ENCODE measurements around the gene MESP1.

The MESP1 gene

GRCh38 chr15:89758283-89758682 is 7.2 kb upstream of the MESP1 start:
- DNase-seq (ENCODE audit: low spot score), result no peak

GRCh38 chr15:89756897-89757296 is 5.8 kb upstream of the MESP1 start:
- no peak for DNase-seq (ENCODE audit: low spot score)

- DNase-seq (ENCODE audit: low spot score), result no peak
Observed at GRCh38 chr15:89755701-89756100, 4.7 kb upstream of the MESP1 start.

GRCh38 chr15:89754361-89755154 is 3.5 kb upstream of the MESP1 start:
- DNase-seq (ENCODE audit: low spot score), result no peak

DNA sequence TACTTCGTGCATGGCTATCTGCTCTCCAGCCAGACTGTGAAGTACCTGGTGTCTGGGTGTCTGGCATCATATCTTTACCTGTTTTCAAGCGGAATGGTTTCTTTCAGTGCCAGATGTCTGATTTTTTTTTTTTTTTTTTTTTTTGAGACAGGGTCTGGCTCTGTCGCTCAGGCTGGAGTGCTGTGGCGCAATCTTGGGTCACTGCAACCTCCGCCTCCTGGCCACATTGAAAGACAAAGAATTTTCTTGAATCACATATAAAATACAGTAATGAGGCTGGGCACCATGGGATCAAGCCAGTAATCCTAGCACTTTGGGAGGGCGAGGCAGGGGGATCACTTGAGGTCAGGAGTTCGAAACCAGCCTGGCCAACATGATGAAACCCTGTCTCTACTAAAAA is 2.8 kb upstream of the MESP1 start:
- no peak for DNase-seq (ENCODE audit: low spot score)

DNA sequence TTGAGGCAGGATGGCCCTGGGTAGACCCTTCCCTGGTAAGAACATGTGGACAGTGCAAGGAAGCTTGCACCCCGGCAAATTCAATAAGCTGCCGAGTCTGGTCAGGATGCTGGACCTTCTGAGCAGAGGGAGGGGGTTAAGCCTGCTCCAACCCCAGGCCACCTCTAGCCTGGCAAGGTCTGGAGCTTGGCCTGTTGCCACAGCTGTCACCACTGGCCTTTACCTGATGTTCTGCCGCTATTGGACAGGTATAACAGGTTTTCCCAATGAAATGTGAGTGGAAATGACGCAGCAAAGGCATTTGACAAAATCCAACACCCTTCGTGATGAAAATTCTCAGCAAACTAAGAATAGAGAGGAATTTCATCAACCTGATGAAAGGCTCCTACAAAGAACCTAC is 699 bp upstream of the MESP1 start:
- no peak for DNase-seq (ENCODE audit: low spot score)

- DNase-seq (ENCODE audit: low spot score), result no peak
Observed at GRCh38 chr15:89749951-89750559, 994 bp downstream of the MESP1 start.

DNA sequence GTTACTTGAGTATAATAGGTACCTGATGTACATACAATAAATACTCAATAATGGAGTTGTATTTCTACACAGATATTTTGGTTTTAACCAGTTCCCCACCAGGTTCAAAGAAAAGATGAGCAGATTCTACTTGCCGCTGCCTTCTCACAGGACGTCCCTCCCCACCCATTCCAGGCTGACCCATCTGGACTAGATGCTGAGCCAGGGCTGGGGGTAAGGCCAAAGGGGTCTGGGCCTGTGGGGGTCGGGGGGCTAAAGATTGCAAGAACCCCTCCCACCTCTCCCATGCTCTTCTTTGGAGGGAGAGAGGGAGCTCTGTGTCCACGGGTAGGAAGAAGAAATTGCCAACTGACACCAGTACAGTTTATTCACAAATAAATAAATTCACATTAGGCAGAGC is 1.5 kb downstream of the MESP1 start:
- DNase-seq (ENCODE audit: low spot score), result no peak

- no peak for DNase-seq (ENCODE audit: low spot score)
Observed at GRCh38 chr15:89749054-89749453, 2.0 kb downstream of the MESP1 start.

DNA sequence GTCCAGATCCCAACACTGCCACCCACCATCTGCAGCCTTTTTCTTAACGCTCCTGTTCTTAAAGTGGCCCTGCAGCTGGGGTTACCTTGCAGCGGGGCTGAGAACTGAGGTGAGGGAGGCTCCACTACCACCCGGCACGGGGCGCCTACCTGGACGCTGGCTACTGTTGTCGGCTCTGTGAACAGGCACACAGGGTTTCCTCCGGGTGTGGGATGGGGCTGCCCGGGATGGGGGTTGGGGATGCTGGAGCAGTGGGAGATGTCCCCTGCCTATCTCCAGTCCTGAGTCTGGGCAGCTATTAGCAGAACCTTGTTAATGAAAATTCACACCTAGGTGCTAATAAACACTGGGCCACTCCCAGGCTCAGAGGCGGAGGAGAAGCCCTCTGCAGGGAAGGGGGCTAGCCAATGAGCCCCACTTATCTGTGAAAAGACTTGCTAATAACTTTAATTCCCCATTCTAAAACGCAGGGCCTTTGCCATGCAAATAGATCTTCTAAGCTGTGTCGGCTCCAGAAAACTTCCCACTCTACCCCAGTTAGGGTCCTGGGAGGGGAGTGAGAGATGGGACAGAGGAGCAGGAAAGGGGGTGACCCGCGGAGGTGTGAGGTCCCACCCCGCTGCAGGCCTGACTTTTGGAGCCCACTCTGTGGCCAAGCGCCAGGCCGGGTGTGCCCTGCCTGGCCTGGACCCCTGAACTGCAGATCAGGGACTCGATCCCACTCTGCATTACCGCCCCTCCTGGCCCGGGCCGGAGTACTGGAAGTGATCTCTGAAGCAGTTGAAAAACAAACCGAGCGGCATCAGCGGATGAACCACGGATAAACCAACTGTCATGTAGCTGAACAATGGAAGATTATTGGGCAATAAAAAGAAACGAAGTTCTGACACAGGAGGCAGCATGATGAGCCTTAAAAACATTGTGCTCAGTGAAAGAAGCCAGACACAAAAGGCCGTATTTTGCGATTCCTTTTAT is 3.1 kb downstream of the MESP1 start:
- no peak for DNase-seq (ENCODE audit: low spot score)

DNA sequence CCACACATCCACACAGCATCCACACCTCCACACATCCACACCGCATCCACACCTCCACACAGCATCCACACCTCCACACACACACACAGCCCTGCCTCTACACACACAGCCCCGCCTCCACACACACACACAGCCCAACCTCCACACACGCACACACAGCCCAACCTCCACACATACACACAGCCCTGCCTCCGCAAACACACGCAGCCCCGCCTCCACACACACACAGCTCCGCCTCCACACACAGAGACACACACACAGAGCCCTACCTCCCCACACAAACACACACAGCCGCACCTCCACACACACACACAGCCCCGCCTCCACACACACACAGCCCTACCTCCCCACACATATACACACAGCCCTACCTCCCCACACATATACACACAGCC is 4.7 kb downstream of the MESP1 start:
- no peak for DNase-seq (ENCODE audit: low spot score)

GRCh38 chr15:89745768-89746167 is 5.3 kb downstream of the MESP1 start:
- DNase-seq (ENCODE audit: low spot score), result no peak

DNA sequence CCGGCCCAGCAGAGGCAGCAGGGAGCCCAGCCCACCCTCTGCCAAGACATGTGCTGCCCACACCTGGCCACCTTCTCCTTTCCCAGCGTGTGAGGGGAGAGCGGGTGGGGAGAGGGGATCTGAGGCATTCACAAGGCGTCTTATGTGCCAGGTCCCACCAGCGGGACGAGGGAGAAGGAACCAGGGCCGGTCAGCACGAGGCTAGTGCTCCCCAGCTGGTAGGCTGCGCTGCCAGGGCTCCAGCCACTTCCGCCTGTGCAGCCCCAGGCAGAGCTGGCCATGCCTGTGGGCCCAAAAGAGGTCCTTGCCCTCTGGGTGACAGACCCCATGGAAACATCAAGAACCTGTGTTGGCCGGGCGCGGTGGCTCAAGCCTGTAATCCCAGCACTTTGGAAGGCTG is 5.9 kb downstream of the MESP1 start:
- DNase-seq (ENCODE audit: low spot score), result no peak

GRCh38 chr15:89743594-89743993 is 7.5 kb downstream of the MESP1 start:
- DNase-seq (ENCODE audit: low spot score), result no peak

DNA sequence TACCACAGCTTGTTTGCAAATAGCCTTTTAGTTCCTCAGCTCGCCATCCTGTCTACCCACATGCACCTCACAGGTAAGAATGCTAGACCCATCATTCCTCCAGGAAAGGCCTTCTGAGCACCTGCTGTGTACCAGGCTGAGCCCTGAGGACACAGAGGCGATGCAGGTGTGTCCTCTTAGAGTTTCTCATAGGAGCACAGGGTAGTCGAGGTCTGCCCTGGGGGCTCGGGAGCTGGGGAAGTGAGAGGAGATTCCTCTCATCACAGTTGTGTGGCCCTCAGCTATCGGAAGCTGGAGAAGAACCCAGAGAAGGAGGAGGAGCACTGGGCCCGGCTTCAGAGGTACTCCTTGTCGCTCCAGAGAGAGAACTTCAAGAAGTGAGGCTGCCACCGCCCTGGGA is 8.0 kb downstream of the MESP1 start:
- no peak for DNase-seq (ENCODE audit: low spot score)

DNA sequence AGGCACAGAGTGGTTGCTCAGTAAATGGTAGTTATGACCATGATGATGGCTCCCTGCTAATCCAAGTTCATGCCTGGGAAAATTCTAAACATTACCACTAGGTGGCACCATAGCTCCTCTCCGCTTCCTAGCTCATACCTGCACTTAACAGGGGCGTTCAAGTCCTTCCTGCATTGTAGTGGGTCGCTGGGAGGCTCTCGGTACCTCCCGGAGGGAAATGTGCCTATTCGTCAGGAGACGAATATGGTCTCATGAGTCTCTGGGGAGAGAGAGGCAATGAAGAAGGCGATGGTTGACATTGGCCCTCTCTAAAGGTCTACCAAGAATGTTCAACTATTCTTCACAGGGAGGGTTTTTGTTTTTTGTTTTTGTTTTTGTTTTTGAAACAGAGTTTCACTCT is 10.9 kb downstream of the MESP1 start:
- peak; percentile 69 for DNase-seq (ENCODE audit: low spot score)

DNA sequence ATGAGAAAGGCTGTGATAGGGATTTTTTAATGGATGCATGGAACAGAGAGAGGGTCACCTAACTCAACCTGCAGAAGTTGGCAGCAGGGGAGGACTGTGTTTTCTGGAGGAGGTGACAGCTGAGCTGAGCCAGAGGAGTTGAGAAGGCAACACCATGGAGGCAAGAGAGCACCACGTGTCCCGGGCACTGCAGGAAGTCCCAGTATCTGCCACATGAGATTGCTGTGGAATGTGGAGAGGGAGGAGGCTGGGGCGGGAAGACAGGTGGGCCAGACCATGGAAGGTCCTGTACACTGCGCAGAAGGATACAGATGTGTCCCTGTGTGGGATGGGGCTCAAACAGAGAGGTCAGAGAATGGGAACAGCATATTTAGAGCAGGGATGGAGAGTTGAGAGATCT is 15.3 kb downstream of the MESP1 start:
- DNase-seq (ENCODE audit: low spot score), result no peak

DNA sequence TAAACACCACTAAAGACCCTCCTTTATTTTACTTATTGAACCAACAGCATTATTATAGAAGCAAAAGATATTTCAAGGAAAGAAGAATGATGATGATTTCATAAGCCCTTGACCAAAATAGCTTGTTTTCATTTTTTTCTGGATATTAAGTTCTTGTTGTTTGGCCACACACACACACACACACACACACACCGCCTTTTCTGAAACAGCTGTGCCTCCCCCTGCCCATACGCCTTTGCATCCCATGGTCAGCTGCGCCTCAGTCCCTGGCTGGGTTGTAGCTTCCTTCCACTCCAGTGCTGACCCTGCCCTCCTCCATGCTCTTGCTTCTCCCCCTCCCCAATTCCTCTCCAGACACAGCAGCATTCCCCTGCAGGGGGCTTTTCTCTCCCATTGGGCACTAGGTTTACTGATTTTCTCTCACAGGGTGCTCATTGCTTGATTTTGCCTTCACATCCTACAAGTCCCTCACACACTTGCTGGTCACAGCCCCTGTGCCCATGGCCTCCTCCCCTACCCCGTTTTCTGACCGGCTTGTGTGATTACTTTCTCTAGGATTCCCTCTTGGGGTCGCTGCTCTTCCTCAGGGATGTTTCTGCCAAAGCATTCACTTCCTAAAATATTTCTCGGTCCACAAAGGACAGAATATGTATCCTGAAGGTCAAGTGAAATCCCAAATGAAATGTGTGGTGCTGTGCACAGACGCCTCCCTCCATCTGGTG is 18.4 kb downstream of the MESP1 start:
- no peak for DNase-seq (ENCODE audit: low spot score)

DNA sequence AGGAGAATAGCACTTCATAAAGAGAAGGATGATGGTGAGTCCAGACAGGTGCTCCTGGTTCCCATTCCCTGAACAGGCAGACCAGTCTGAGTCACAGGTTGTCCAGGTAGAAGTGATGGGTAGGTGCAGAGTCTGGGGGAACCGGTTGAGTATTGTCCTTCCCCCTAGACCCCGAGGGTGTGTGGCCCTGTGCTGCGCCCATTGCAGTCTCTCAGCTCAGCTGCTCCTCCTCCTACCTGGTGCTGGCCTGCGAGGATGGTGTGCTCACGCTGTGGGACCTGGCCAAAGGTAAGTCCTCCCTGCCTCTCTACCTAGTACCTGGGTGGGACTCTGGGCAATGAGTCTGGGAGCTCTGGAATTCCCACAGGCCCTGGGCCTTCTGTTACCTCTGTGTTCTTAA is 19.8 kb downstream of the MESP1 start:
- no peak for DNase-seq (ENCODE audit: low spot score)

DNA sequence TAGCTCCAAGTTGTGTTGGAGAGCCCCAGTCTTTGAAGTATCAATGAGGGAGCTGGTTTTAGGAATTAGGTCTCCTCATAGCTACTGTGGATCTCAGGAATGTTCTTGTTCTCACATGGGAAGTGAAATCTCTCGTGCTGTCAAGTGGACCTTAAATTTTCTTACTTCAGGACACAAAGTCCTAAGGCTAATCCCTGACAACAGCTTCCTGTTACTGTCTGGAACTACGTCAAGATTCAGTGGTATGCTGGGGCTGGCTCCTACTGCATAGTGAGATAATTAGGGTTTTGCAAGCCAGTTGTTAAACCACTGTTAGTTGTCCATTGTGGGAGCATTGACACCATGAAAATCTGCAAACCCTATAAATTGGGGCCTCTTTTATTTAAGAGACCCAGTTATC is 22.8 kb downstream of the MESP1 start:
- DNase-seq (ENCODE audit: low spot score), result no peak

GRCh38 chr15:89725064-89725463 is 26.0 kb downstream of the MESP1 start:
- DNase-seq (ENCODE audit: low spot score), result no peak

DNA sequence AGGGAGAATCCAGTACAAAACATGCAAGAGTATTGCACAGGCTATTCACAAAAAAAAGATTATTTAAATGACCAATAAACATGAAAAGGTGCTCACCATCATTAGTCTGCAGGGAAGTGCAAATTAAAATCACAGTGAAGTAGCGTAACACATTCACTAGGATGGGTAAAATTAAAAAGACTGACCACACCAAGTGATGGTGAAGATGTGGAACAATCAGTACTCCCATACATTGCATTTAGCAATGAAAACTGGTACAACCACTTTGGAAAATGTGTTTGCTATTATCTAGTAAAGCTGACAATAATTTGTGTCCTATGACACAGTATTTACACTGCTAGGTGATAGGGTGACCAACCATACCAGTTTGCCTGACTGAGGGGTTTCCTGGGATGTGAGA is 26.4 kb downstream of the MESP1 start:
- no peak for DNase-seq (ENCODE audit: low spot score)

Measured in hepatic stellate cell (primary cell).